Activated naive CD8-positive, alpha-beta T cell treated with anti-CD3 and anti-CD28 coated beads, Interleukin-2, amount 50 U/mL, for 16 hours (primary cell): Measurements from ENCODE around the gene SGK2.

Source experiments
- DNase-seq: peaks from one replicate; pipeline ENCODE4 v3.0.0-alpha.2; 2020; ENCODE audit warnings: low read depth, low spot score

Gene SGK2

GRCh38 chr20:43536041-43536816 lies 22.6 kb upstream of the SGK2 start:
- no peak for DNase-seq

- DNase-seq, result no peak
These were observed 21.9 kb upstream of the SGK2 start for GRCh38 chr20:43536817-43537440.

GRCh38 chr20:43537921-43538877 lies 20.6 kb upstream of the SGK2 start:
- DNase-seq, result no peak

- no peak for DNase-seq
These were observed 19.7 kb upstream of the SGK2 start for GRCh38 chr20:43538878-43539700.

GRCh38 chr20:43539975-43540672 lies 18.7 kb upstream of the SGK2 start:
- no peak for DNase-seq

- no peak for DNase-seq
These were observed 18.2 kb upstream of the SGK2 start for GRCh38 chr20:43540673-43541060.

GRCh38 chr20:43541214-43541613 lies 17.6 kb upstream of the SGK2 start:
- no peak for DNase-seq

- no peak for DNase-seq
These were observed 16.7 kb upstream of the SGK2 start for GRCh38 chr20:43542161-43542560.

- DNase-seq, result no peak
These were observed 16.2 kb upstream of the SGK2 start for GRCh38 chr20:43542674-43543073.

GRCh38 chr20:43543138-43543537 lies 15.7 kb upstream of the SGK2 start:
- DNase-seq, result no peak

- no peak for DNase-seq
These were observed 14.3 kb upstream of the SGK2 start for GRCh38 chr20:43544501-43544900.

GRCh38 chr20:43545837-43546578 lies 12.8 kb upstream of the SGK2 start:
- DNase-seq, result no peak

- DNase-seq, result no peak
These were observed 10.4 kb upstream of the SGK2 start for GRCh38 chr20:43548273-43548880.

GRCh38 chr20:43549416-43550065 lies 9.3 kb upstream of the SGK2 start:
- no peak for DNase-seq

GRCh38 chr20:43550456-43550855 lies 8.4 kb upstream of the SGK2 start:
- DNase-seq, result no peak

GRCh38 chr20:43554369-43554768 lies 4.5 kb upstream of the SGK2 start:
- no peak for DNase-seq

GRCh38 chr20:43559147-43559987 lies 540 bp downstream of the SGK2 start:
- no peak for DNase-seq

- no peak for DNase-seq
These were observed 2.1 kb downstream of the SGK2 start for GRCh38 chr20:43560974-43561373.
